ENCODE measurements around the gene FAM72C.
"Not testable (repeated sequence)": the region's sequence is repeated elsewhere in the genome, so short reads cannot be mapped to it uniquely, and the experiment has no call there.

DNA sequence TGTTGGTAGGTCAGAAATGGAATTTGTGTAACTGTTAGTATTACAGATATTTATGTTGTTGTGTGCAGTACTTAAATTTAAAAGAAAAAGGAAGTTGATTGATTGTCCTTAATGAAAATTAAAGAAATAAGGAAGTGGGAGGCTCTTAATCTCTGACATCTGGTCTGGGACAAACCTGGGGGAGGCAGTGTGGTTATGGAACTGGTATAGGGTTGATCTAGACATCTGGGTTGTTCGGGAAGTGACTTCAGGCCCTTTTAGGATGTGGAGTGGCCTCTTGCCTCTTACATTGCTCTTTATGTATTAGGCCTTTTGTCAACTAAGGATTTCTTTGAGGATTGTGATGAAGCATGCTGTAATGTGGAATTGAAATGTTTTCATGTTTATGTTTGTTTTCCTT lies 16.1 kb upstream of the FAM72C start:
- not testable (repeated sequence) for TF ChIP-seq POLR2A (IDR thresholded peaks at IDR 0.05; ENCODE audit: low read depth, low read length); POLR2AphosphoS5 (IDR thresholded peaks at IDR 0.05; ENCODE audit: low read depth, low read length); TAF1 (IDR thresholded peaks at IDR 0.05; ENCODE audit: borderline replicate concordance, low read depth, low read length)

Data from GM12892 (cell line).